ENCODE data around the gene SNRK.

- no peak for TF ChIP-seq CTCF (IDR thresholded peaks at IDR 0.05)
- TF ChIP-seq POLR2A (IDR thresholded peaks at IDR 0.05), result no peak
Measured at GRCh38 chr3:43364494-43364893, 78.2 kb downstream of the SNRK start.

Data from heart left ventricle (tissue), 13 donors.